Activated CD4-positive, alpha-beta memory T cell treated with anti-CD3 and anti-CD28 coated beads for 36 hours (primary cell): ENCODE measurements around the gene RPL11. TPM values are rescaled to one million over a fixed set of nuclear protein-coding genes. Genes with fewer than 3 reads are reported as not detected.
"Not testable (repeated sequence)": the region's sequence is repeated elsewhere in the genome, so short reads cannot be mapped to it uniquely, and the experiment has no call there.

Source experiments
- CTCF ChIA-PET: fragments of 350-600 bp; sonication (Branson Sonifier 250); formaldehyde crosslinking; loops from one replicate; lab custom pipeline; 2021; ENCODE audit warnings: antibody characterized with exemption, inconsistent platforms; lab: Charles Lee
- POLR2A ChIA-PET: fragments of 350-600 bp; sonication (Branson Sonifier 250); formaldehyde crosslinking; loops from one replicate; lab custom pipeline; 2021; ENCODE audit warnings: antibody characterized with exemption; lab: Charles Lee
- DNase-seq: peaks from one replicate; pipeline ENCODE4 v3.0.0-alpha.2; 2020
- H3K27ac Mint-ChIP-seq: one replicate; pipeline ENCODE4 v1.8.0; 2021; ENCODE audit warnings: mixed read lengths
- H3K27me3 Mint-ChIP-seq: one replicate; pipeline ENCODE4 v1.8.0; 2021; ENCODE audit warnings: mixed read lengths
- H3K36me3 Mint-ChIP-seq: one replicate; pipeline ENCODE4 v1.8.0; 2021; ENCODE audit warnings: mixed read lengths
- H3K4me1 Mint-ChIP-seq: one replicate; pipeline ENCODE4 v1.8.0; 2021; ENCODE audit warnings: low read depth, mixed read lengths
- H3K4me3 Mint-ChIP-seq: one replicate; pipeline ENCODE4 v1.8.0; 2021; ENCODE audit warnings: mild to moderate bottlenecking, mixed read lengths
- H3K9me3 Mint-ChIP-seq: one replicate; pipeline ENCODE4 v1.8.0; 2021; ENCODE audit warnings: mixed read lengths
- intact Hi-C: fragments of 100-400 bp; cut with micrococcal nuclease; formaldehyde crosslinking; loops from one replicate; pipeline ENCODE4 v1.15.1; 2023
- total RNA-seq, 2 experiments: library from RNA; stranded (reverse); gene quantifications; one replicate each; pipeline ENCODE4 v1.2.3, GENCODE V29; 2021

Gene RPL11
- total RNA-seq, 2 experiments from 2014 or later: 1,338 to 1,385 TPM

DNA sequence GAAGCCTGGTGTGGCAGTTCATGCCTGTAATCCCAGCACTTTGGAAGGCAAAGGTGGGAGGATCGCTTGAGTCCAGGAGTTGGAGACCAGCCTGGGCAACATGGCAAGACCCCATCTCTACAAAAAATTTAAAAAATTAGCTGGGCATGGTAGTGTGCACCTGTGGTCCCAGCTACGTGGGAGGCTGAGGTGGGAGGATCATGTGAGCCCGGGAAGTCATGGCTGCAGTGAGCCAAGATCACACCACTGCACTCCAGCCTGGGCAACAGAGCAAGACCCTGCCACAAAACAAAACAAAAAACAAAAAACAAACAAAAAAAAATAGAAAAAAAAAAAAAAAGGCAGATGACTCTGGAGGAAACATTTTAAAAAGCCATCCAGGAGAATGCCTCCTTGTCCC, 3.9 kb upstream of the RPL11 start:
- H3K36me3 Mint-ChIP-seq: peaks cover 11% of the 10 kb centered on the region
- H3K4me1 Mint-ChIP-seq, H3K4me3 Mint-ChIP-seq, H3K9me3 Mint-ChIP-seq, H3K27me3 Mint-ChIP-seq, H3K27ac Mint-ChIP-seq, DNase-seq, intact Hi-C loops: not testable (repeated sequence)
- CTCF ChIA-PET: interaction anchor here (0.7 kb wide), 1 partner anchor 172 kb away, joined by 4 read pairs; no protein-coding TSS in a partner anchor
- POLR2A ChIA-PET: interaction anchor here (0.6 kb wide), 1 partner anchor 30 kb away, joined by 3 read pairs; no protein-coding TSS in a partner anchor

DNA sequence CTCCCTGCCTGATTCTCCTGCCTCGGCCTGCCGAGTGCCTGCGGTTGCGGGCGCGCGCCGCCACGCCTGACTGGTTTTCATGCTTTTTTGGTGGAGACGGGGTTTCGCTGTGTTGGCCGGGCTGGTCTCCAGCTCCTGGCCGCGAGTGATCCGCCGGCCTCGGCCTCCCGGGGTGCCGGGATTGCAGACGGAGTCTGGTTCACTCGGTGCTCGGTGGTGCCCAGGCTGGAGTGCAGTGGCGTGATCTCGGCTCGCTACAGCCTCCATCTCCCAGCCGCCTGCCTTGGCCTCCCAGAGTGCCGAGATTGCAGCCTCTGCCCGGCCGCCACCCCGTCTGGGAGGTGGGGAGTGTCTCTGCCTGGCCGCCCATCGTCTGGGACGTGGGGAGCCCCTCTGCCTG, 3.3 kb upstream of the RPL11 start:
- H3K9me3 Mint-ChIP-seq, DNase-seq, H3K27me3 Mint-ChIP-seq, H3K4me3 Mint-ChIP-seq, H3K27ac Mint-ChIP-seq, POLR2A ChIA-PET, intact Hi-C loops, CTCF ChIA-PET, H3K4me1 Mint-ChIP-seq: not testable (repeated sequence)
- peaks cover 17% of the 10 kb centered on the region for H3K36me3 Mint-ChIP-seq

GRCh38 chr1:23692308-23692871, 784 bp downstream of the RPL11 start:
- Mint-ChIP-seq H3K9me3 (no peaks in the 10 kb centered on the region), H3K36me3 (peaks cover 56% of the 10 kb centered on the region), H3K4me3 (peak overlapping the region; percentile 92), H3K27ac (peak overlapping the region; percentile 78), H3K4me1 (peaks cover 48% of the 10 kb centered on the region), H3K27me3 (no peaks in the 10 kb centered on the region)
- ChIA-PET POLR2A (interaction anchor here (1.1 to 6.0 kb wide), 5 partner anchors 15 to 673 kb away, joined by 4 to 44 read pairs (median 9); partner anchors contain the start of genes ELOA, HNRNPR, KDM1A and PITHD1), CTCF (interaction anchor here (0.7 to 4.0 kb wide), 11 partner anchors 8 to 1829 kb away, joined by 3 to 33 read pairs (median 4); partner anchors contain the start of genes ELOA and PITHD1)
- intact Hi-C loops: loop anchor here (2.0 kb wide), 1 partner anchor 52 kb away; no protein-coding TSS in a partner anchor
- DNase-seq: peak; percentile 18

- CTCF ChIA-PET: interaction anchor here (1.2 to 4.0 kb wide), 2 partner anchors 51 to 58 kb away, joined by 3 to 33 read pairs; partner anchors contain the start of gene ELOA
- Mint-ChIP-seq H3K27me3 (no peaks in the 10 kb centered on the region), H3K4me1 (peaks cover 59% of the 10 kb centered on the region), H3K9me3 (no peaks in the 10 kb centered on the region), H3K4me3 (peak overlapping the region; percentile 92), H3K27ac (peak overlapping the region; percentile 78), H3K36me3 (peaks cover 68% of the 10 kb centered on the region)
- no peak for DNase-seq
- intact Hi-C loops: loop anchor here (2.0 kb wide), 1 partner anchor 51 kb away; no protein-coding TSS in a partner anchor
- POLR2A ChIA-PET: interaction anchor here (1.2 to 6.0 kb wide), 2 partner anchors 27 to 51 kb away, joined by 3 to 44 read pairs; partner anchors contain the start of gene ELOA
Observed at GRCh38 chr1:23693599-23693998, 2.0 kb downstream of the RPL11 start.

- Mint-ChIP-seq H3K4me3 (peak overlapping the region; percentile 92), H3K4me1 (peaks cover 65% of the 10 kb centered on the region), H3K9me3 (no peaks in the 10 kb centered on the region), H3K27me3 (no peaks in the 10 kb centered on the region), H3K36me3 (peaks cover 73% of the 10 kb centered on the region), H3K27ac (peak overlapping the region; percentile 78)
- intact Hi-C loops: no loop called here
- ChIA-PET POLR2A (interaction anchor here (1.2 to 6.0 kb wide), 2 partner anchors 26 to 50 kb away, joined by 3 to 44 read pairs; partner anchors contain the start of gene ELOA), CTCF (interaction anchor here (1.2 to 4.0 kb wide), 2 partner anchors 51 to 57 kb away, joined by 3 to 33 read pairs; partner anchors contain the start of gene ELOA)
- no peak for DNase-seq
Observed at GRCh38 chr1:23694371-23694770, 2.8 kb downstream of the RPL11 start.

- ChIA-PET CTCF (interaction anchor here (0.5 to 1.3 kb wide), 3 partner anchors 31 to 352 kb away, joined by 3 to 5 read pairs (median 4); partner anchors contain the start of gene ELOA), POLR2A (interaction anchor here (6.0 kb wide), 1 partner anchor 49 kb away, joined by 44 read pairs; the partner anchor contains the start of gene ELOA)
- peak overlapping the region; percentile 17 for H3K4me3 Mint-ChIP-seq
- no peaks in the 10 kb centered on the region for H3K27me3 Mint-ChIP-seq
- no peak for DNase-seq
- peaks cover 74% of the 10 kb centered on the region for H3K4me1 Mint-ChIP-seq
- H3K27ac Mint-ChIP-seq: no peak overlapping the region
- peaks cover 82% of the 10 kb centered on the region for H3K36me3 Mint-ChIP-seq
- H3K9me3 Mint-ChIP-seq: no peaks in the 10 kb centered on the region
- intact Hi-C loops: no loop called here
Observed at GRCh38 chr1:23695667-23696066, 4.1 kb downstream of the RPL11 start.

GRCh38 chr1:23696335-23696989, 4.9 kb downstream of the RPL11 start:
- Mint-ChIP-seq H3K27me3 (no peaks in the 10 kb centered on the region), H3K4me3 (no peak overlapping the region), H3K4me1 (peaks cover 74% of the 10 kb centered on the region), H3K9me3 (no peaks in the 10 kb centered on the region), H3K36me3 (peaks cover 88% of the 10 kb centered on the region), H3K27ac (peak overlapping the region; percentile 40)
- intact Hi-C loops: no loop called here
- CTCF ChIA-PET: interaction anchor here (0.7 kb wide), 1 partner anchor 146 kb away, joined by 3 read pairs; no protein-coding TSS in a partner anchor
- DNase-seq: no peak
- POLR2A ChIA-PET: interaction anchor here (6.0 kb wide), 1 partner anchor 48 kb away, joined by 44 read pairs; the partner anchor contains the start of gene ELOA

DNA sequence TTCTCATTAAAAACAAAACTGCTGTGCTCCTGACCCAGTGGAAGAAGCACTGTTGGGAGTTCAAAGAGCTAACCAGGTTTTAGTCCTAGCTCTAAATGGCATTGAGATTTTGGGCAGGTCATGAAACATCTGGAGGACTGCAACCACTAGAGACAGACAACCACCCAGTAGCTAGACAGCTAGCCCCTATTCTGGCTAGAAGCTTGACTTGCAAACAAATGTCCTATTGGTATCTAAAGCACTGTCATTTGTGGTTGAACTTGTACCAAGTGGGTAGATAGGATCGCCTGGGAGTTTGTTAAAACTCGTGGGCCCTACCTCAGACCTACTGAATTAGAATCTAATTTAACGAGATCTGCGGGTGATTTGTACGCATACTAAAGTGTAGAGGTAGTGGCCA, 6.9 kb downstream of the RPL11 start:
- peak overlapping the region; percentile 61 for H3K27ac Mint-ChIP-seq
- peaks cover 64% of the 10 kb centered on the region for H3K4me1 Mint-ChIP-seq
- DNase-seq: no peak
- POLR2A ChIA-PET: interaction anchor here (1.0 to 2.2 kb wide), 3 partner anchors 7 to 45 kb away, joined by 3 to 8 read pairs (median 3); partner anchors contain the start of genes ELOA and RPL11
- peaks cover 81% of the 10 kb centered on the region for H3K36me3 Mint-ChIP-seq
- no peaks in the 10 kb centered on the region for H3K27me3 Mint-ChIP-seq
- intact Hi-C loops: no loop called here
- H3K4me3 Mint-ChIP-seq: no peak overlapping the region
- CTCF ChIA-PET: interaction anchor here (0.8 to 2.7 kb wide), 2 partner anchors 46 to 72 kb away, joined by 3 to 11 read pairs; no protein-coding TSS in a partner anchor
- no peaks in the 10 kb centered on the region for H3K9me3 Mint-ChIP-seq

- Mint-ChIP-seq H3K4me1 (peaks cover 54% of the 10 kb centered on the region), H3K27ac (no peak overlapping the region), H3K27me3 (no peaks in the 10 kb centered on the region), H3K4me3 (no peak overlapping the region), H3K9me3 (no peaks in the 10 kb centered on the region), H3K36me3 (peaks cover 70% of the 10 kb centered on the region)
- ChIA-PET CTCF (interaction anchor here (0.6 to 2.7 kb wide), 8 partner anchors 21 to 79 kb away, joined by 3 to 11 read pairs (median 4); no protein-coding TSS in a partner anchor), POLR2A (interaction anchor here (0.7 to 2.2 kb wide), 4 partner anchors 8 to 122 kb away, joined by 3 to 8 read pairs (median 3); partner anchors contain the start of gene RPL11)
- peak; percentile 26 for DNase-seq
- intact Hi-C loops: no loop called here
Observed at GRCh38 chr1:23699280-23700179, 7.9 kb downstream of the RPL11 start.

DNA sequence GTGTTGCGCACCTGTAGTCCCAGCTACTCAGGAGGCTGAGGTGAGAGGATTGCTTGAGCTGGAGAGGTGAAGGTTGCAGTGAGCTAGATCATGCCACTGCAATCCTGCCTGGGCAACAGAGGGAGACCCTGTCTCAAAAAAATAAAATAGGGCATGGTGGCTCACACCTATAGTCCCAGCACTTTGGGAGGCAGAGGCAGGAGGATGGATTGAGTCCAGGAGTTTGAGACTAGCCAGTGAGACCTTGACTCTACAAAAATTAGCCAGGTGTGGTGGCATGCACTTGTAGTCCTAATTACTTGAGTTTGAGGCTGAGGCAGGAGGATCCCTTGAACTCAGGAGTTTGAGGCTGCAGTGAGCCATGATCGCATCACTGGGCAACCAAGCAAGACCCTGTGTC, 9.7 kb downstream of the RPL11 start:
- ChIA-PET POLR2A (no interaction called here), CTCF (no interaction called here)
- DNase-seq: no peak
- Mint-ChIP-seq H3K36me3 (peaks cover 52% of the 10 kb centered on the region), H3K4me3 (no peak overlapping the region), H3K9me3 (no peaks in the 10 kb centered on the region), H3K4me1 (peaks cover 36% of the 10 kb centered on the region), H3K27me3 (no peaks in the 10 kb centered on the region), H3K27ac (no peak overlapping the region)
- intact Hi-C loops: no loop called here

GRCh38 chr1:23701996-23702395, 10.4 kb downstream of the RPL11 start:
- Mint-ChIP-seq H3K27ac (no peak overlapping the region), H3K4me3 (no peak overlapping the region), H3K36me3 (peaks cover 46% of the 10 kb centered on the region), H3K27me3 (no peaks in the 10 kb centered on the region), H3K9me3 (no peaks in the 10 kb centered on the region), H3K4me1 (peaks cover 30% of the 10 kb centered on the region)
- intact Hi-C loops: no loop called here
- ChIA-PET CTCF (no interaction called here), POLR2A (no interaction called here)
- DNase-seq: no peak
